Spleen (tissue), 11 donors: ENCODE data around the gene GCDH. TPM values are rescaled to one million over a fixed set of nuclear protein-coding genes. Genes with fewer than 3 reads are reported as not detected.
A peak's percentile ranks its signal among the peaks of the same experiment; 100 is the strongest.

Source experiments
- DNase-seq: peaks from one replicate; pipeline ENCODE4 v3.0.0-alpha.2; 2020
- H3K27ac ChIP-seq, 8 donors: fragments of 200-600 bp; sonication (generic) in 7 of 8; 1 replicate in 4 of 8; 2 replicates in 4 of 8; pipeline versions ENCODE4 v1.5.0 to v1.8.0; 2016 to 2021; ENCODE audit warnings: inconsistent platforms in 4 of 8, mild to moderate bottlenecking in 4 of 8, moderate library complexity in 1 of 8
- H3K27me3 ChIP-seq, 7 donors: fragments of 200-600 bp; sonication (generic) in 6 of 7; replicated peaks in 1 of 7; 1 replicate in 4 of 7; 2 replicates in 3 of 7; pipeline versions ENCODE4 v1.5.0 to v1.8.0; 2016 to 2021; ENCODE audit warnings: inconsistent platforms in 3 of 7, mild to moderate bottlenecking in 1 of 7
- H3K36me3 ChIP-seq, 6 donors: fragments of 200-600 bp; sonication (generic) in 5 of 6; 1 replicate in 4 of 6; 2 replicates in 2 of 6; pipeline versions ENCODE4 v1.5.0 to v1.8.0; 2016 to 2021; ENCODE audit warnings: inconsistent platforms in 2 of 6
- H3K4me1 ChIP-seq, 6 donors: fragments of 200-600 bp; sonication (generic) in 5 of 6; 1 replicate in 3 of 6; 2 replicates in 3 of 6; pipeline versions ENCODE4 v1.5.0 to v1.8.0; 2016 to 2021; ENCODE audit warnings: inconsistent platforms in 3 of 6
- H3K4me3 ChIP-seq, 8 donors: fragments of 200-600 bp; sonication (generic) in 7 of 8; 1 replicate in 4 of 8; 2 replicates in 4 of 8; pipeline versions ENCODE4 v1.5.0 to v1.8.0; 2016 to 2021; ENCODE audit warnings: inconsistent platforms in 4 of 8, mild to moderate bottlenecking in 4 of 8, moderate library complexity in 2 of 8
- H3K9me3 ChIP-seq, 8 donors: fragments of 200-600 bp; sonication (generic) in 7 of 8; 1 replicate in 4 of 8; 2 replicates in 4 of 8; pipeline versions ENCODE4 v1.5.0 to v1.8.0; 2016 to 2021; ENCODE audit warnings: inconsistent platforms in 4 of 8
- CTCF ChIP-seq, 11 experiments: fragments of 200-600 bp in 7 of 11; fragments of 450-650 bp in 4 of 11; sonication (generic) in 4 of 11; IDR thresholded peaks in 8 of 11; conservative IDR thresholded peaks in 3 of 11; 1 replicate in 7 of 11; 2 replicates in 4 of 11; pipeline versions ENCODE4 v1.4.0 to v1.8.0; 2016 to 2021; ENCODE audit warnings: antibody characterized with exemption in 11 of 11, inconsistent platforms in 4 of 11, mild to moderate bottlenecking in 1 of 11
- POLR2A ChIP-seq, 3 donors: fragments of 450-650 bp; IDR thresholded peaks; one replicate each; pipeline ENCODE4 v1.5.1; 2017; ENCODE audit warnings: antibody characterized with exemption in 3 of 3, mild to moderate bottlenecking in 1 of 3
- POLR2AphosphoS5 ChIP-seq, 3 donors: sonication (generic); formaldehyde crosslinking; IDR thresholded peaks; one replicate each; pipeline ENCODE4 v1.5.1; 2017; ENCODE audit warnings: antibody characterized with exemption in 3 of 3
- WGBS, 5 donors: extraction: QIAGEN DNeasy Blood & Tissue Kit in 3 of 5; methylation state at CpG; one replicate each; pipeline versions ENCODE4 v1.1.5 to v1.1.7; 2013 to 2018; 5-methylcytosine and 5-hydroxymethylcytosine counted together
- intact Hi-C: fragments of 100-400 bp; cut with DNase I; formaldehyde crosslinking; loops from one replicate; pipeline ENCODE4 v1.15.0; 2023; ENCODE audit warnings: low total_unique reads
- polyA plus RNA-seq, 3 donors: library from polyadenylated mRNA; stranded (reverse); fragments of 200-250 nt; gene quantifications; one replicate each; pipeline ENCODE4 v1.2.1, GENCODE V29; 2013
- total RNA-seq, 7 donors: library from RNA; depleted of rRNA in 3 of 7; stranded (reverse); fragments of >200 nt in 3 of 7; fragmentation: NEBNext Ultra II Directional in 4 of 7; extraction: Animal tissue kit (Norgen Biotek cat#: 25700) in 4 of 7; gene quantifications; one replicate each; pipeline versions ENCODE4 v1.1.0 to v1.2.1, GENCODE V29; 2016 to 2021
- donor health status: healthy with polysubstance abuse.
- donor health status: DM: no; HTN: no; CAD: no; lungs with moderate emphysema.
- donor health status: DM: no; HTN: no; CAD: no.
- donor health status: Bipolar disorder and iron deficiency.
- donor health status: healthy.
- donor health status: DM: no; HTN: no; CAD: no.
- donor health status: DM: yes; HTN: yes; CAD: no.

The GCDH gene
- total and polyA plus RNA-seq, 10 donors, result 16.3 to 48.4 (median 28.2) TPM

DNA sequence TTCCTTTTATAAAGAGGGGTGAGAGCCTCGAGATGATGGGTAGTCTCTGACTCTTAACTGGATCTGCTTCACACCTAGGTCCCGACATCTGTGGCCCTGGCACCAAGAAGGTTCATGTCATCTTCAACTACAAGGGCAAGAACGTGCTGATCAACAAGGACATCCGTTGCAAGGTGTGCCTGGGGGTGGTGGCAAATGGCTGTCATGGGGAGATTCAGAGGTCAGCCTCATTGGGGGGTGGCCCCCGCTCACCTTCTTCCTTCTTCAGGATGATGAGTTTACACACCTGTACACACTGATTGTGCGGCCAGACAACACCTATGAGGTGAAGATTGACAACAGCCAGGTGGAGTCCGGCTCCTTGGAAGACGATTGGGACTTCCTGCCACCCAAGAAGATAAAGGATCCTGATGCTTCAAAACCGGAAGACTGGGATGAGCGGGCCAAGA, 49.0 kb downstream of the GCDH start:
- H3K4me3 ChIP-seq, result peak overlapping the region; percentile 56 to 100 (median 98)
- no peaks in the 10 kb centered on the region for H3K27me3 ChIP-seq
- no peak for DNase-seq
- H3K36me3 ChIP-seq, result peaks cover 5 to 57% (median 53%) of the 10 kb centered on the region in 6 donors
- peak overlapping the region in 5 of 8 donors; percentile 89 to 98 (median 96) for H3K27ac ChIP-seq
- intact Hi-C loops, result no loop called here
- H3K9me3 ChIP-seq, result no peaks in the 10 kb centered on the region
- TF ChIP-seq POLR2AphosphoS5 (IDR thresholded peaks at IDR 0.05) (no peak), POLR2A (IDR thresholded peaks at IDR 0.05) (no peak), CTCF (IDR thresholded peaks at IDR 0.05 in 8 of 11, conservative IDR thresholded peaks at IDR 0.05 in 3 of 11) (no peak)
- WGBS, 5 donors, result 32 to 61% (median 52%) methylated on average over 8 to 10 of the region's 10 CpGs
- H3K4me1 ChIP-seq, result peaks cover 40 to 84% (median 78%) of the 10 kb centered on the region in 6 donors

DNA sequence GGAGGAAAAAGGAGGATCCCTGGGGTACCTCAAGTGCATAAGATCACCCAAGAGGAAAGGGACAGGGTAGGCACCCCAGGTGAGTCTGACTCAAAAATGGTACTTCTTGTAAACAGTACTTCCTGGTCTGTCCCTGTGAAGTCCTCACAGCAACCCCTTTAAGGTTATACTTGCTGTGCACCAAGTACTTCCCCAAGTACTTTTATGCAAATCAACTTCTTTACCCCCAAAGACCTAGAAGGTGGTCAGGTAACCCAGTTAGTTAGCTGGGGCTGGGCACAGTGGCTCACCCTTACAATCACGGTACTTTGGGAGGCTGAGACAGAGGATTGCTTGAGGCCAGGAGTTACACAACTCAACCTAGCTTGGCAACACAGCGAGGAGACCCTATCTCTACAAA, 49.9 kb downstream of the GCDH start:
- 32 to 75% (median 58%) methylated on average over 2 of the region's 2 CpGs for WGBS, 5 donors
- intact Hi-C loops, result no loop called here
- TF ChIP-seq CTCF (IDR thresholded peaks at IDR 0.05 in 8 of 11, conservative IDR thresholded peaks at IDR 0.05 in 3 of 11) (no peak), POLR2A (IDR thresholded peaks at IDR 0.05) (no peak), POLR2AphosphoS5 (IDR thresholded peaks at IDR 0.05) (no peak)
- no peaks in the 10 kb centered on the region for H3K9me3 ChIP-seq
- no peaks in the 10 kb centered on the region for H3K27me3 ChIP-seq
- peaks cover 40 to 89% (median 83%) of the 10 kb centered on the region in 6 donors for H3K4me1 ChIP-seq
- peaks cover 5 to 60% (median 53%) of the 10 kb centered on the region in 6 donors for H3K36me3 ChIP-seq
- peak overlapping the region in 5 of 8 donors; percentile 94 to 99 (median 97) for H3K4me3 ChIP-seq
- no peak for DNase-seq
- peak overlapping the region in 5 of 8 donors; percentile 89 to 98 (median 96) for H3K27ac ChIP-seq

GRCh38 chr19:12943437-12944044, 52.6 kb downstream of the GCDH start:
- whole genome bisulfite sequencing, 5 donors, result 61 to 85% (median 68%) methylated on average over 18 of the region's 18 CpGs
- no peak for TF ChIP-seq CTCF (IDR thresholded peaks at IDR 0.05 in 8 of 11, conservative IDR thresholded peaks at IDR 0.05 in 3 of 11)
- peak; percentile 32 to 67 (median 53) for TF ChIP-seq POLR2AphosphoS5 (IDR thresholded peaks at IDR 0.05)
- Histone ChIP-seq H3K9me3 (no peaks in the 10 kb centered on the region), H3K27ac (peak overlapping the region in 4 of 8 donors; percentile 15 to 93 (median 37)), H3K4me3 (no peak overlapping the region), H3K36me3 (peaks cover 5 to 72% (median 65%) of the 10 kb centered on the region in 6 donors), H3K4me1 (peaks cover 39 to 94% (median 85%) of the 10 kb centered on the region in 6 donors), H3K27me3 (no peaks in the 10 kb centered on the region)
- intact Hi-C loops, result no loop called here
- DNase-seq, result no peak

- peaks cover 39 to 96% (median 87%) of the 10 kb centered on the region in 6 donors for H3K4me1 ChIP-seq
- H3K36me3 ChIP-seq, result peaks cover 6 to 78% (median 72%) of the 10 kb centered on the region in 6 donors
- 36 to 73% (median 48%) methylated on average over 2 of the region's 2 CpGs for WGBS, 5 donors
- no peaks in the 10 kb centered on the region for H3K9me3 ChIP-seq
- no peak for DNase-seq
- TF ChIP-seq CTCF (IDR thresholded peaks at IDR 0.05 in 8 of 11, conservative IDR thresholded peaks at IDR 0.05 in 3 of 11) (no peak), POLR2AphosphoS5 (IDR thresholded peaks at IDR 0.05) (no peak), POLR2A (IDR thresholded peaks at IDR 0.05) (no peak)
- H3K27me3 ChIP-seq, result no peaks in the 10 kb centered on the region
- intact Hi-C loops, result no loop called here
- H3K27ac ChIP-seq, result peak overlapping the region in 4 of 8 donors; percentile 93 to 98 (median 96)
- H3K4me3 ChIP-seq, result no peak overlapping the region
Measured at GRCh38 chr19:12944104-12944674, 53.2 kb downstream of the GCDH start.
